Thoracic aorta (tissue), 2 donors: ENCODE data around the gene KCNJ8. TPM values are rescaled to one million over a fixed set of nuclear protein-coding genes. Genes with fewer than 3 reads are reported as not detected.

ENCODE experiments used
- ATAC-seq: fragments of 150-250 bp; one replicate; pipeline ENCODE4 v1.8.0; 2017; ENCODE audit warnings: low read depth; ENCODE audit not compliant: insufficient number of reproducible peaks, low FRiP score
- DNase-seq: peaks from one replicate; pipeline ENCODE4 v3.0.0-alpha.2; 2020; ENCODE audit warnings: low spot score
- H3K27ac ChIP-seq, 2 donors: fragments of 200-600 bp; sonication (generic); 1 replicate in 1 of 2; 2 replicates in 1 of 2; pipeline ENCODE4 v1.5.1; 2016; ENCODE audit warnings: mild to moderate bottlenecking in 2 of 2, moderate library complexity in 2 of 2
- H3K27me3 ChIP-seq: fragments of 200-600 bp; sonication (generic); replicated peaks from 2 replicates; pipeline ENCODE4 v1.6.0; 2016; ENCODE audit warnings: mild to moderate bottlenecking; ENCODE audit not compliant: insufficient read depth
- H3K36me3 ChIP-seq: fragments of 200-600 bp; sonication (generic); one replicate; pipeline ENCODE4 v1.5.1; 2016
- H3K4me1 ChIP-seq, 2 donors: fragments of 200-600 bp; sonication (generic); 1 replicate in 1 of 2; 2 replicates in 1 of 2; pipeline versions ENCODE4 v1.5.1 to v1.6.0; 2016; ENCODE audit warnings: low read depth in 2 of 2, mild to moderate bottlenecking in 1 of 2; ENCODE audit not compliant: control insufficient read depth in 1 of 2
- H3K4me3 ChIP-seq: fragments of 200-600 bp; sonication (generic); 2 replicates; pipeline ENCODE4 v1.5.1; 2016; ENCODE audit warnings: mild to moderate bottlenecking
- H3K9me3 ChIP-seq: fragments of 200-600 bp; sonication (generic); 2 replicates; pipeline ENCODE4 v1.5.1; 2016
- CTCF ChIP-seq: fragments of 200-600 bp; sonication (generic); IDR thresholded peaks from one replicate; pipeline ENCODE4 v1.5.1; 2019; ENCODE audit warnings: antibody characterized with exemption
- total RNA-seq, 2 donors: library from RNA; depleted of rRNA; stranded (reverse); fragments of >200 nt; gene quantifications; one replicate each; pipeline versions ENCODE4 v1.1.0 to v1.2.3, GENCODE V29; 2016

The KCNJ8 gene
- total RNA-seq, 2 donors from 2014 or later, result 7.0 to 8.1 TPM

- no peaks in the 10 kb centered on the region for H3K36me3 ChIP-seq
- H3K4me3 ChIP-seq, result no peak overlapping the region
- DNase-seq (no peak), ATAC-seq (no peak)
- TF ChIP-seq CTCF, result no peak
- H3K27me3 ChIP-seq, result no peaks in the 10 kb centered on the region
- no peak overlapping the region for H3K27ac ChIP-seq
- H3K4me1 ChIP-seq, result no peaks in the 10 kb centered on the region
- H3K9me3 ChIP-seq, result no peaks in the 10 kb centered on the region
Measured at GRCh38 chr12:21745258-21745657, 29.2 kb downstream of the KCNJ8 start.

GRCh38 chr12:21731144-21731543 lies 43.4 kb downstream of the KCNJ8 start:
- H3K27me3 ChIP-seq, result no peaks in the 10 kb centered on the region
- H3K36me3 ChIP-seq, result no peaks in the 10 kb centered on the region
- H3K4me1 ChIP-seq, result peaks cover 1 to 3% of the 10 kb centered on the region in 2 donors
- H3K27ac ChIP-seq, result no peak overlapping the region
- no peak for ATAC-seq
- no peak for DNase-seq
- TF ChIP-seq CTCF, result no peak
- no peak overlapping the region for H3K4me3 ChIP-seq
- peaks cover 4% of the 10 kb centered on the region for H3K9me3 ChIP-seq

- no peak overlapping the region for H3K4me3 ChIP-seq
- no peak overlapping the region for H3K27ac ChIP-seq
- H3K36me3 ChIP-seq, result no peaks in the 10 kb centered on the region
- ATAC-seq (no peak), DNase-seq (no peak)
- H3K27me3 ChIP-seq, result no peaks in the 10 kb centered on the region
- no peaks in the 10 kb centered on the region for H3K9me3 ChIP-seq
- no peak for TF ChIP-seq CTCF
- peaks cover 7 to 15% of the 10 kb centered on the region in 2 donors for H3K4me1 ChIP-seq
Measured at GRCh38 chr12:21725731-21726130, 48.8 kb downstream of the KCNJ8 start.

- ATAC-seq, result no peak
Measured at GRCh38 chr12:21718944-21719650, 55.4 kb downstream of the KCNJ8 start.

GRCh38 chr12:21718403-21718802 lies 56.1 kb downstream of the KCNJ8 start:
- no peak overlapping the region for H3K4me3 ChIP-seq
- H3K9me3 ChIP-seq, result no peaks in the 10 kb centered on the region
- DNase-seq, result no peak
- TF ChIP-seq CTCF, result no peak
- H3K27me3 ChIP-seq, result no peaks in the 10 kb centered on the region
- H3K36me3 ChIP-seq, result no peaks in the 10 kb centered on the region
- no peak overlapping the region for H3K27ac ChIP-seq
- H3K4me1 ChIP-seq, result peaks cover 7 to 15% of the 10 kb centered on the region in 2 donors
- no peak for ATAC-seq

More at GRCh38 chr12:21718944-21719650, 55.4 kb downstream of the KCNJ8 start:
- Histone ChIP-seq H3K27me3 (no peaks in the 10 kb centered on the region), H3K4me1 (peaks cover 7 to 13% of the 10 kb centered on the region in 2 donors), H3K36me3 (no peaks in the 10 kb centered on the region), H3K4me3 (no peak overlapping the region), H3K9me3 (no peaks in the 10 kb centered on the region), H3K27ac (no peak overlapping the region)
- no peak for TF ChIP-seq CTCF
- DNase-seq, result no peak
